HepG2 (cell line): ENCODE data around the gene IQCN. TPM values are rescaled to one million over a fixed set of nuclear protein-coding genes. Genes with fewer than 3 reads are reported as not detected.

Experiments
- ATF7-NPFF ChIP-seq: sonication (generic); formaldehyde crosslinking; IDR thresholded peaks from 2 replicates; pipeline ENCODE4 v1.8.1; 2023; ENCODE audit warnings: mild to moderate bottlenecking, low read depth, missing genetic modification reagents, moderate library complexity
- JUND ChIP-seq: sonication (generic); formaldehyde crosslinking; IDR thresholded peaks from 2 replicates; pipeline ENCODE4 v1.8.0; 2022; ENCODE audit warnings: mild to moderate bottlenecking, missing genetic modification reagents
- NAIF1 ChIP-seq: sonication (generic); formaldehyde crosslinking; IDR thresholded peaks from 2 replicates; pipeline ENCODE4 v1.5.0; 2020; ENCODE audit warnings: mild to moderate bottlenecking, missing genetic modification reagents, borderline replicate concordance
- NPAS2 ChIP-seq: sonication (generic); formaldehyde crosslinking; IDR thresholded peaks from 2 replicates; pipeline ENCODE4 v1.8.0; 2022; ENCODE audit warnings: mild to moderate bottlenecking, missing genetic modification reagents, borderline replicate concordance
- PRMT3 ChIP-seq: sonication (generic); formaldehyde crosslinking; IDR thresholded peaks from 2 replicates; pipeline ENCODE4 v1.8.1; 2022; ENCODE audit warnings: low read depth, mild to moderate bottlenecking, moderate library complexity, missing genetic modification reagents, borderline replicate concordance
- PTBP1 ChIP-seq: fragments of 200-400 bp; formaldehyde crosslinking; IDR thresholded peaks from 2 replicates; pipeline ENCODE4 v1.6.1; 2018; ENCODE audit warnings: low read length, low read depth; ENCODE audit not compliant: poor library complexity, severe bottlenecking
- TFDP2 ChIP-seq: sonication (generic); formaldehyde crosslinking; IDR thresholded peaks from 2 replicates; pipeline ENCODE4 v1.4.0; 2020; ENCODE audit warnings: missing genetic modification reagents
- THAP11 ChIP-seq: IDR thresholded peaks from 2 replicates; pipeline ENCODE4 v1.6.1; 2016; ENCODE audit warnings: missing biosample characterization, missing genetic modification reagents
- TP53 ChIP-seq: sonication (generic); formaldehyde crosslinking; conservative IDR thresholded peaks from 2 replicates; pipeline ENCODE4 v1.4.0; 2020; ENCODE audit warnings: missing genetic modification reagents
- ZFP37 ChIP-seq: sonication (generic); formaldehyde crosslinking; IDR thresholded peaks from 2 replicates; pipeline ENCODE4 v1.4.0; 2020; ENCODE audit warnings: missing genetic modification reagents, borderline replicate concordance
- ZNF160 ChIP-seq: sonication (generic); formaldehyde crosslinking; IDR thresholded peaks from 2 replicates; pipeline ENCODE4 v1.8.0; 2022; ENCODE audit warnings: mild to moderate bottlenecking, inconsistent platforms, missing genetic modification reagents
- ZNF3 ChIP-seq: IDR thresholded peaks from 2 replicates; pipeline ENCODE4 v1.7.0; 2017; ENCODE audit warnings: inconsistent platforms
- ZNF563 ChIP-seq: sonication (generic); formaldehyde crosslinking; IDR thresholded peaks from 2 replicates; pipeline ENCODE4 v1.8.0; 2022; ENCODE audit warnings: mild to moderate bottlenecking, moderate library complexity, missing genetic modification reagents
- ZNF687 ChIP-seq: sonication (generic); formaldehyde crosslinking; IDR thresholded peaks from 2 replicates; pipeline ENCODE4 v1.5.1; 2020; ENCODE audit warnings: mild to moderate bottlenecking, missing genetic modification reagents, moderate library complexity
- ZNF7 ChIP-seq: IDR thresholded peaks from 2 replicates; pipeline ENCODE4 v1.6.1; 2016; ENCODE audit warnings: missing biosample characterization, missing genetic modification reagents
- ZNF720 ChIP-seq: sonication (generic); formaldehyde crosslinking; IDR thresholded peaks from 2 replicates; pipeline ENCODE4 v1.4.0; 2020; ENCODE audit warnings: missing genetic modification reagents
- ZNF746 ChIP-seq: sonication (generic); formaldehyde crosslinking; IDR thresholded peaks from 2 replicates; pipeline ENCODE4 v1.8.0; 2022; ENCODE audit warnings: mild to moderate bottlenecking, missing genetic modification reagents
- ZNF777 ChIP-seq: sonication (generic); formaldehyde crosslinking; IDR thresholded peaks from 2 replicates; pipeline ENCODE4 v1.4.0; 2020; ENCODE audit warnings: missing genetic modification reagents
- ZXDC ChIP-seq: sonication (generic); formaldehyde crosslinking; IDR thresholded peaks from 2 replicates; pipeline ENCODE4 v1.5.0; 2020; ENCODE audit warnings: mild to moderate bottlenecking, missing genetic modification reagents
- polyA plus RNA-seq, 8 experiments: library from polyadenylated mRNA; depleted of rRNA in 3 of 8; stranded (reverse) in 7 of 8; unstranded in 1 of 8; fragments of >200 nt; fragmentation: Illumina TruSeq in 4 of 8; extraction: Trizol in 4 of 8; gene quantifications; 2 replicates each; pipeline versions ENCODE4 v1.2.1 to v1.2.3, GENCODE V29; 2011 to 2016; ENCODE audit warnings: low read depth in 4 of 8, missing spikeins in 1 of 8, mixed read lengths in 1 of 8; ENCODE audit not compliant: insufficient read depth in 1 of 8
- total RNA-seq, 5 experiments: library from RNA; depleted of rRNA; stranded (reverse); fragments of >200 nt; fragmentation: Illumina TruSeq; extraction: Trizol; gene quantifications; 2 replicates each; pipeline ENCODE4 v1.2.3, GENCODE V29; 2016; ENCODE audit warnings: low read depth in 1 of 5
- TF ChIP-seq, protein P1 (sequence below): sonication (generic); formaldehyde crosslinking; IDR thresholded peaks from 2 replicates; pipeline ENCODE4 v1.5.1; 2020; ENCODE audit warnings: missing genetic modification reagents, mild to moderate bottlenecking, borderline replicate concordance

The IQCN gene
- total and polyA plus RNA-seq, 2 of the 13 experiments (the other 11 are each of a cell fraction or from before 2014, with no cell fraction given), result 0.04 to 0.18 TPM

DNA sequence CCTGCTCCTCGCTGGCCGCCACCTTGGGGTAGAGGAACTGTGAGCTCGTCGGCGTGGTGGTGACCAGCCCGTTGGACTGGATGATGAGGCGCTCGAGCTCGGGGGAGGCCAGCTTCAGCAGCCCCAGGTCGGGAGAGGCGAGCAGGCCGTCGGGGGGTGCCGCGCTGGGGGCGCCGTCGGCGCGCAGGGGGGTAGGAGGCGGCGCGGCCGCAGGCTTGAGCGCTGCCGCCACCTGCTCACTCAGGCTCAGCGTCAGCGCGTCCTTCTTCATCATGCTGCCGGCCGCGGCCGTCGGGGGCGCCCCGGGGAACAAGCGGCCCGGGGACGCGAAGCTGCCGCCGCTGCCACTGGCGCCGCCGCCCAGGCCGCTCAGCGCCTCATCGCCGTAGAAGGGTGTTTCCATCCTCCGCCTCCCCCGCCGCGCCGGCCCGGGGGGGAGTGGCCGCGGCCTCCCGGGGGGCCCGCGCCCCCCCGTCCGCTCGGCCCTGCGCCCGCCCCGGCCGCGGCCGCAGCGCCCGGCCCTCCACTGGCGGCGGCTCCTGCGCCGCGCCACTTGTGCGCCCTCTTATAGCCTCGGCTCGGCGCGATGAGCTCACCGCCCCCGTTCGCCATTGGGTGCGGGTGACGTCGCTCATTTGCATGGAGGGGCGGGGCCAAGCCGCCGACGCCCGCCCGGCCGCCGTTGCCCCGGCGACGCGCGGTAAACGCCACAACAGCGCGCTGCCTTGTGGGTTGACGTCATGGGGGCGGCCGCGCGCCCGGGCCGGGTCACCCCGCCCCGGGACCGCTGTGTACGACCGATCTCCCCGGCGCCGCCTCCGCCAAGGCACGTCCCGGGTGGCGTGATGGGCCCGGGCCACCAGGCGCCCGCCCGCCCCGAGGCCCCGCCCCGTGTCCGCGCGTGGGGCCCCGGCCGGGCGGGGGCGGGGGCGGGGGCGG lies 7.1 kb upstream of the IQCN start, which contains the start of gene JUND (continued):
- TF ChIP-seq ZNF687 (CRISPR knock-in tag) (peak; percentile 41; the same call in 1 of the 2 replicates), ZNF7 (CRISPR knock-in tag) (peak; percentile 77), ZNF720 (CRISPR knock-in tag) (no peak), ATF7-NPFF (CRISPR knock-in tag) (peak; percentile 74), ZNF160 (0 out of 2 replicates have a peak, but pooled peaks have one; percentile 46), THAP11 (CRISPR knock-in tag) (peak; percentile 74; the same call in 1 of the 2 replicates), TFDP2 (CRISPR knock-in tag) (no peak; the same call in none of the 2 replicates), NAIF1 (CRISPR knock-in tag) (no peak), PRMT3 (CRISPR knock-in tag) (no peak), ZNF746 (CRISPR knock-in tag) (no peak), ZNF563 (CRISPR knock-in tag) (0 out of 2 replicates have a peak, but pooled peaks have one; percentile 2), PTBP1 (peak; percentile 81), ZNF777 (CRISPR knock-in tag) (peak; percentile 96), ZXDC (CRISPR knock-in tag) (peak; percentile 15; the same call in 1 of the 2 replicates), TP53 (CRISPR knock-in tag) (no peak), ZNF3 (no peak), JUND (CRISPR knock-in tag) (peak; percentile 75; the same call in 1 of the 2 replicates), NPAS2 (no peak), ZFP37 (CRISPR knock-in tag) (no peak)
- TF ChIP-seq, protein P1, sequence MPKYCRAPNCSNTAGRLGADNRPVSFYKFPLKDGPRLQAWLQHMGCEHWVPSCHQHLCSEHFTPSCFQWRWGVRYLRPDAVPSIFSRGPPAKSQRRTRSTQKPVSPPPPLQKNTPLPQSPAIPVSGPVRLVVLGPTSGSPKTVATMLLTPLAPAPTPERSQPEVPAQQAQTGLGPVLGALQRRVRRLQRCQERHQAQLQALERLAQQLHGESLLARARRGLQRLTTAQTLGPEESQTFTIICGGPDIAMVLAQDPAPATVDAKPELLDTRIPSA, result no peak
